Body of pancreas (tissue), 4 donors: ENCODE measurements around the gene ZFYVE21. TPM values are rescaled to one million over a fixed set of nuclear protein-coding genes. Genes with fewer than 3 reads are reported as not detected.

Source experiments
- ATAC-seq: fragments of 150-250 bp; one replicate; pipeline ENCODE4 v1.9.1; 2016
- DNase-seq, 4 donors: peaks; one replicate each; pipeline ENCODE4 v3.0.0-alpha.2; 2019
- H3K27ac ChIP-seq, 4 donors: fragments of 200-600 bp; sonication (generic); 1 replicate in 3 of 4; 2 replicates in 1 of 4; pipeline versions ENCODE4 v1.5.1 to v1.6.1; 2016 to 2019; ENCODE audit warnings: mild to moderate bottlenecking in 1 of 4, mixed read lengths in 1 of 4, moderate library complexity in 1 of 4
- H3K27me3 ChIP-seq, 2 donors: fragments of 200-600 bp; sonication (generic); one replicate each; pipeline ENCODE4 v1.6.0; 2016; ENCODE audit warnings: mild to moderate bottlenecking in 1 of 2
- H3K36me3 ChIP-seq, 2 donors: fragments of 200-600 bp; sonication (generic); replicated peaks in 1 of 2; 2 replicates each; pipeline ENCODE4 v1.5.1; 2016; ENCODE audit warnings: low read depth in 2 of 2; ENCODE audit not compliant: insufficient read depth in 1 of 2
- H3K4me1 ChIP-seq: fragments of 200-600 bp; sonication (generic); one replicate; pipeline ENCODE4 v1.6.0; 2016
- H3K4me3 ChIP-seq, 2 donors: fragments of 200-600 bp; sonication (generic); 1 replicate in 1 of 2; 2 replicates in 1 of 2; pipeline ENCODE4 v1.5.1; 2016 to 2019
- H3K9me3 ChIP-seq, 3 donors: fragments of 200-600 bp; sonication (generic); 1 replicate in 2 of 3; 2 replicates in 1 of 3; pipeline ENCODE4 v1.5.1; 2016
- POLR2A ChIP-seq, 3 donors: fragments of 450-650 bp; IDR thresholded peaks; one replicate each; pipeline ENCODE4 v1.6.1; 2016; ENCODE audit warnings: antibody characterized with exemption in 3 of 3, mild to moderate bottlenecking in 2 of 3
- WGBS, 2 donors: methylation state at CpG; one replicate each; pipeline ENCODE4 v1.1.5; 2017; 5-methylcytosine and 5-hydroxymethylcytosine counted together
- intact Hi-C: fragments of 100-400 bp; cut with DNase I; formaldehyde crosslinking; loops from one replicate; pipeline ENCODE4 v1.15.1; 2023
- total RNA-seq, 2 donors: library from RNA; depleted of rRNA; stranded (reverse); fragments of >200 nt; gene quantifications; one replicate each; pipeline ENCODE4 v1.1.0, GENCODE V29; 2016
- TF ChIP-seq, protein P1 (sequence below), 7 experiments: fragments of 450-650 bp in 4 of 7; fragments of 200-600 bp in 3 of 7; sonication (generic) in 3 of 7; IDR thresholded peaks; one replicate each; pipeline ENCODE4 v1.5.1; 2016 to 2019; ENCODE audit warnings: antibody characterized with exemption in 7 of 7

Gene ZFYVE21
- total RNA-seq, 2 donors from 2014 or later: 32.9 to 82.4 TPM

- DNase-seq: no peak
- 69 to 81% methylated on average over 16 of the region's 16 CpGs for WGBS, 2 donors
- TF ChIP-seq POLR2A (IDR thresholded peaks at IDR 0.05): no peak
- TF ChIP-seq, protein P1, sequence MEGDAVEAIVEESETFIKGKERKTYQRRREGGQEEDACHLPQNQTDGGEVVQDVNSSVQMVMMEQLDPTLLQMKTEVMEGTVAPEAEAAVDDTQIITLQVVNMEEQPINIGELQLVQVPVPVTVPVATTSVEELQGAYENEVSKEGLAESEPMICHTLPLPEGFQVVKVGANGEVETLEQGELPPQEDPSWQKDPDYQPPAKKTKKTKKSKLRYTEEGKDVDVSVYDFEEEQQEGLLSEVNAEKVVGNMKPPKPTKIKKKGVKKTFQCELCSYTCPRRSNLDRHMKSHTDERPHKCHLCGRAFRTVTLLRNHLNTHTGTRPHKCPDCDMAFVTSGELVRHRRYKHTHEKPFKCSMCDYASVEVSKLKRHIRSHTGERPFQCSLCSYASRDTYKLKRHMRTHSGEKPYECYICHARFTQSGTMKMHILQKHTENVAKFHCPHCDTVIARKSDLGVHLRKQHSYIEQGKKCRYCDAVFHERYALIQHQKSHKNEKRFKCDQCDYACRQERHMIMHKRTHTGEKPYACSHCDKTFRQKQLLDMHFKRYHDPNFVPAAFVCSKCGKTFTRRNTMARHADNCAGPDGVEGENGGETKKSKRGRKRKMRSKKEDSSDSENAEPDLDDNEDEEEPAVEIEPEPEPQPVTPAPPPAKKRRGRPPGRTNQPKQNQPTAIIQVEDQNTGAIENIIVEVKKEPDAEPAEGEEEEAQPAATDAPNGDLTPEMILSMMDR (IDR thresholded peaks at IDR 0.05): no peak
- no peak overlapping the region for H3K27ac ChIP-seq
- no peaks in the 10 kb centered on the region for H3K9me3 ChIP-seq
- H3K36me3 ChIP-seq: no peaks in the 10 kb centered on the region
- intact Hi-C loops: no loop called here
- H3K4me3 ChIP-seq: no peak overlapping the region
- H3K4me1 ChIP-seq: peaks cover 44% of the 10 kb centered on the region
- H3K27me3 ChIP-seq: no peaks in the 10 kb centered on the region
- no peak for ATAC-seq
These were observed 3.0 kb downstream of the ZFYVE21 start for GRCh38 chr14:103718572-103718971.

- TF ChIP-seq, protein P1 (IDR thresholded peaks at IDR 0.05): no peak
- TF ChIP-seq POLR2A (IDR thresholded peaks at IDR 0.05): no peak
- Histone ChIP-seq H3K27me3 (no peaks in the 10 kb centered on the region), H3K36me3 (no peaks in the 10 kb centered on the region), H3K4me1 (peaks cover 48% of the 10 kb centered on the region), H3K4me3 (no peak overlapping the region), H3K9me3 (no peaks in the 10 kb centered on the region), H3K27ac (no peak overlapping the region)
- no peak for ATAC-seq
- 67 to 79% methylated on average over 8 of the region's 8 CpGs for WGBS, 2 donors
- DNase-seq: no peak
- intact Hi-C loops: no loop called here
These were observed 4.1 kb downstream of the ZFYVE21 start for GRCh38 chr14:103719751-103720150.

GRCh38 chr14:103721334-103722120 lies 5.9 kb downstream of the ZFYVE21 start:
- Histone ChIP-seq H3K9me3 (no peaks in the 10 kb centered on the region), H3K27ac (no peak overlapping the region), H3K4me3 (no peak overlapping the region), H3K27me3 (no peaks in the 10 kb centered on the region), H3K4me1 (peaks cover 60% of the 10 kb centered on the region), H3K36me3 (no peaks in the 10 kb centered on the region)
- no peak for ATAC-seq
- DNase-seq: no peak
- TF ChIP-seq, protein P1 (IDR thresholded peaks at IDR 0.05): no peak
- no peak for TF ChIP-seq POLR2A (IDR thresholded peaks at IDR 0.05)
- intact Hi-C loops: no loop called here
- WGBS, 2 donors: 84 to 86% methylated on average over 17 to 26 of the region's 26 CpGs

- peak; percentile 7 for ATAC-seq
- WGBS, 2 donors: 80 to 83% methylated on average over 6 of the region's 7 CpGs
- Histone ChIP-seq H3K4me3 (no peak overlapping the region), H3K27me3 (no peaks in the 10 kb centered on the region), H3K4me1 (peaks cover 53% of the 10 kb centered on the region), H3K27ac (peak overlapping the region in 3 of 4 donors; percentile 30 to 54 (median 49)), H3K9me3 (no peaks in the 10 kb centered on the region), H3K36me3 (no peaks in the 10 kb centered on the region)
- TF ChIP-seq, protein P1 (IDR thresholded peaks at IDR 0.05): no peak
- no peak for TF ChIP-seq POLR2A (IDR thresholded peaks at IDR 0.05)
- intact Hi-C loops: no loop called here
- DNase-seq: no peak
These were observed 8.1 kb downstream of the ZFYVE21 start for GRCh38 chr14:103723748-103724081.

GRCh38 chr14:103724116-103724515 lies 8.5 kb downstream of the ZFYVE21 start:
- peak; percentile 81 for ATAC-seq
- Histone ChIP-seq H3K27me3 (no peaks in the 10 kb centered on the region), H3K27ac (peak overlapping the region in 3 of 4 donors; percentile 30 to 54 (median 49)), H3K4me3 (no peak overlapping the region), H3K9me3 (no peaks in the 10 kb centered on the region), H3K4me1 (peaks cover 55% of the 10 kb centered on the region), H3K36me3 (no peaks in the 10 kb centered on the region)
- TF ChIP-seq, protein P1 (IDR thresholded peaks at IDR 0.05): peak in 4 of 7 experiments; percentile 23 to 35 (median 28)
- TF ChIP-seq POLR2A (IDR thresholded peaks at IDR 0.05): no peak
- peak; percentile 79 to 91 (median 88) for DNase-seq
- WGBS, 2 donors: 15 to 38% methylated on average over 3 to 19 of the region's 20 CpGs
- intact Hi-C loops: no loop called here
